Lung microvascular endothelial cell (primary cell): ENCODE data around the gene PPFIBP2. TPM values are rescaled to one million over a fixed set of nuclear protein-coding genes. Genes with fewer than 3 reads are reported as not detected.

Experiments
- DNase-seq, 2 donors: peaks; one replicate each; pipeline versions ENCODE4 v3.0.0 to v3.0.0-alpha.2; 2010; ENCODE audit warnings: low read depth in 2 of 2
- total RNA-seq: library from RNA; depleted of rRNA; stranded (reverse); fragments of >200 nt; gene quantifications from 2 replicates; pipeline ENCODE4 v1.2.1, GENCODE V29; 2014

The PPFIBP2 gene
- total RNA-seq, 1 donor from 2014 or later = 5.2 TPM

DNA sequence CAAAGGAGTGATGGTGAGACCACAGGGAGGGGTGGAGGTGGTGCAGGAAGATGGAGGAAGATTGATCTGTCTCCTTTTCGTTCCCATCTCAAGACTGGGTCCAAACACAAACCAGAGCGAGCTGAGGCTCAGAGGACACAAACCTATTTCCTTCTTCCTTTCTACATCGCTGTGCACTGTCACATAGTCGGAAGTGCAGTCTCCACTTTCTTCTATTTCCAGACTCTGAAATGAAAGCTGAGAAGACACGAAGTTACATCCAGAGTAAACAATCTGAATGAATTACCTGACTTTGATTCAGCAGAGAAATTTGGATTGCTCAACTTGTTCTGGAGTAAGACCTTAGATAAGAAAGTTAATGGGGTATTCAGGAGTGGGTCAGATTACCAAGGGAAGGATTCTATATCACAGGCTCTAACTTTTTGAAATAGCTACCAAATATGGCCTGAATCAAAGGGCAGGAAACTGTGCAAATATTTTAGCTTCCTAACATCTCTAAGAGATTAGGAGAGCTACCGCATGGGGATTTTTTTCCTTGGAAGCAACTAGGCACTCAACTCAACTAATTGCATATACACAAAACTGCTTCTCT, 178.1 kb downstream of the PPFIBP2 start:
- DNase-seq = no peak

DNA sequence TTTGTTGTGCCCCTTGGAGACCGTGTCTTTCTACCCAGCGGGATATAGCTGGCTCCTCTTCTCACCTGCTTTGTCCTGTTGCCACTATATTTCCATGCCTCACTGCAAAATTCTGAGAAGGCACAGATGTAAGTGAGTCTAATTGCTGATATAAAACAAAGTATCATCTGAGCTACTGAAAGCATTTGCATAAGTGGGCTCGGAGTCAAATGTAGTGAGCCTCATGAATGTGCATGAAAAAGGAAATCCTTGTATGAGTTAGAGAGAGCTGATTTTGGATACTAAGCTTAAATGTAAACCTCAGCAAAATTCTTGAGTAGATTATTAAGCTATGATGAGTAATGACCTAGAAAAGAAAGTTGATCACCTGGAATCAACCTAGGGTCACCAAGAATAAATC, 178.6 kb downstream of the PPFIBP2 start:
- DNase-seq = no peak

GRCh38 chr11:7694235-7694634, 180.4 kb downstream of the PPFIBP2 start:
- no peak for DNase-seq

DNA sequence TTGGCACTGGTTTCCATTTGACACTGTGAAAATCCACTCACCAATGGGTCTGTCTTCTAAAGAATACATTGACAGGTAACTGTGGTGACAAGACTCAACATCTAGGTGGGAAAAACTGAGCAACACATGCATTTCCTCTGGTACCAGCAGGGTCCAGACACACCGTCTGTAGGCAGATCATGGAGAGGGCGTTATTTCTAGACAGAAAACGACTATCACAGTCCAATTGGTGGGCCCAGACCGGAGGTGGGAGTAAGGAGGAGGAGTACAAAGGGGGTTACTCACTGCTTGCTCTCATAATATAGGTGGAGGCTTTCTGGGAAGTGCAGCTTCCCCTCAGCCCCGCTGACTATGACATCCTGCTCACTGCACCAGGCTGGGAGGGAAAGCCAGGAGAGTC, 182.6 kb downstream of the PPFIBP2 start:
- no peak for DNase-seq

Other genes with a start within 250 kb of the PPFIBP2 start
- gene OLFML1, start 28.5 kb upstream of the PPFIBP2 start, total RNA-seq = under 0.01 TPM in 1 of 2 replicates, not detected in the other
- gene CYB5R2, start 159.5 kb downstream of the PPFIBP2 start, total RNA-seq = under 0.01 and 0.22 TPM in 2 replicates
- not detected in 2 replicates for gene OVCH2, start 192.5 kb downstream of the PPFIBP2 start, total RNA-seq